ENCODE data around the gene POLD2. TPM values are rescaled to one million over a fixed set of nuclear protein-coding genes. Genes with fewer than 3 reads are reported as not detected.

The POLD2 gene
- total and polyA plus RNA-seq, 2 of the 13 experiments (the other 11 are each of a cell fraction or from before 2014, with no cell fraction given) = 87.6 to 95.1 TPM

- no TSS peak for BruUV-seq (replicated peaks)
- in situ Hi-C loops (cut with HindIII; ENCODE audit: extremely low pct_ligation_motif_present, low pct_unique_long_range_greater_than_20kb) = no loop called here
- intact Hi-C loops (cut with micrococcal nuclease; ENCODE audit: unreplicated experiment) = no loop called here
- Histone ChIP-seq H3K27me3 (ENCODE audit: control insufficient read depth in 1 of 2, insufficient read depth in 2 of 2, low read length in 2 of 2) (peaks cover 0 to 2% of the 10 kb centered on the region in 2 experiments; a peak in 2 of 5 replicates), H3K9me3 (ENCODE audit: low read length) (no peaks in the 10 kb centered on the region), H3K27ac (ENCODE audit: extremely low read length, insufficient read depth, low read length) (no peak overlapping the region), H3K9ac (ENCODE audit: insufficient read depth, low read depth, low read length) (no peak overlapping the region), H3K36me3 (replicated peaks in 1 of 2; ENCODE audit: control insufficient read depth in 1 of 2, insufficient read depth in 2 of 2, low read length in 2 of 2) (no peaks in the 10 kb centered on the region), H4K20me1 (ENCODE audit: insufficient read depth, low read length) (no peaks in the 10 kb centered on the region), H2AFZ (ENCODE audit: low read length) (no peak overlapping the region), H3K4me2 (ENCODE audit: low read depth, low read length) (no peak overlapping the region), H3K4me3 (replicated peaks in 1 of 3; ENCODE audit: insufficient read depth in 1 of 3, low read depth in 2 of 3, low read length in 3 of 3) (no peak overlapping the region), H3K4me1 (ENCODE audit: insufficient read depth, low read length) (peaks cover 50% of the 10 kb centered on the region), H3K79me2 (ENCODE audit: insufficient read depth, low read length) (no peaks in the 10 kb centered on the region)
- 13% methylated on average over 2 of the region's 2 CpGs for WGBS (ENCODE audit: low lambda C conversion rate)
- no peak for ATAC-seq
- ChIA-PET POLR2A (no interaction called here), CTCF (ENCODE audit: low intra/inter-chr PET ratio, low total read pairs) (no interaction called here)
- DNase-seq (ENCODE audit: low spot score) = no peak
- FAIRE-seq = no peak
- TF ChIP-seq POGK (CRISPR knock-in tag; conservative IDR thresholded peaks at IDR 0.05) (no peak), TOPORS (CRISPR knock-in tag; IDR thresholded peaks at IDR 0.05) (no peak), HNF1A (IDR thresholded peaks at IDR 0.05; ENCODE audit: low read depth) (no peak), HNF1A (CRISPR knock-in tag; IDR thresholded peaks at IDR 0.05; ENCODE audit: borderline replicate concordance) (no peak), THAP11 (CRISPR knock-in tag; IDR thresholded peaks at IDR 0.05) (no peak), MXI1 (IDR thresholded peaks at IDR 0.05; ENCODE audit: borderline replicate concordance, low read depth, low read length) (no peak), CCDC6 (CRISPR knock-in tag; IDR thresholded peaks at IDR 0.05) (no peak), KLF16 (CRISPR knock-in tag; IDR thresholded peaks at IDR 0.05) (no peak), ZNF644 (CRISPR knock-in tag; IDR thresholded peaks at IDR 0.05; ENCODE audit: low read depth) (no peak), THAP9 (CRISPR knock-in tag; IDR thresholded peaks at IDR 0.05; ENCODE audit: borderline replicate concordance) (no peak), THYN1 (CRISPR knock-in tag; IDR thresholded peaks at IDR 0.05; ENCODE audit: borderline replicate concordance, low read depth) (no peak)
These were observed 29.0 kb downstream of the POLD2 start for GRCh38 chr7:44094365-44094764.
